GM04503 (cell line): ENCODE measurements around the gene AK6.
"Not testable (repeated sequence)": the region's sequence is repeated elsewhere in the genome, so short reads cannot be mapped to it uniquely, and the experiment has no call there.

Experiments used
- DNase-seq: peaks from one replicate; pipeline ENCODE4 v3.0.0-alpha.2; 2012; ENCODE audit warnings: low read depth

Gene AK6

DNA sequence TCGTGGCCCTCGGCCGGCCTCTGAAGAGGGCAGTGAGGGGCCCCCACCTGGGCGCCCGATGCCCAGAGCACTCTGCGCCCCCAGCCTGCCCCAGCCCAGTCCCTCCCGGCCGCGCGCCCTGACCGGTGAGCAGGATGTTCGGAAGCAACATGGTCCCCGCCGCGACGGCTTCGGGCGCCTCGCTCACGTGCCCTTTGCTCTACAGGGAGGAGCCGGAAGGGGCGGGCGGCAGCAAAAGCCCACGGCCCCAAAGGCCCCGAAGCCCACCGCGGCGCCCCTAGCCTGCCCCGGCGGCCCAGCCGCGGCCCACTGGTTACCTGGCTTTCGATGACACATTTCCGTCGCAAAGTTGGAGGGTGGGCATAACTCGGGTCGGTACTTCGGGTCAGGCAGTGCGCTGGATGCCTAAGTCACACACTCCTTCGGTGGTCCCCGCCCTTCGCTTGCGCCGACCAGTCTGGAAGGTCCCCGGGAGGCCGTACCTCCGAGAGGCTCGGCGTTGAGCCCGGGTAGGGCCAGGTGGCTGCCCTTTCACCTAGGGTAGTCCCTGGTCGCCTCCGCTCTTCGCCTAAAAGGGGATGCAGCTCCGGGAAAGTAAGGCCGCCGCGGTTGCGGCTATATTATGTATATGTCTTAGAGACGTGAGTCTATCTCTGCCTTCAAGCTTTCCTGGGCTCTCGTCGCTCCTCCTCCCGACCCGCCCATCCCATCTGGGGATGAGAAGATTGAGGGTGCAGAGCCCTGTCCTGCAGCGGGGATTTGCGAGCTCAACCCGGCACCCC, at the start of gene AK6, which contains the start of the genes RAD17 and TAF9:
AK6 (minus strand) TSS at position 181 of the 782 bp plus-strand sequence; CDS start at position 151, 30 bp downstream.
RAD17 (plus strand) TSS at position 479 of the 782 bp plus-strand sequence. CDS start 2,391 bp downstream, outside the sequence.
TAF9 (minus strand) TSS at position 181 of the 782 bp plus-strand sequence. CDS start 3,783 bp downstream, outside the sequence.
- peak; percentile 65 for DNase-seq

DNA sequence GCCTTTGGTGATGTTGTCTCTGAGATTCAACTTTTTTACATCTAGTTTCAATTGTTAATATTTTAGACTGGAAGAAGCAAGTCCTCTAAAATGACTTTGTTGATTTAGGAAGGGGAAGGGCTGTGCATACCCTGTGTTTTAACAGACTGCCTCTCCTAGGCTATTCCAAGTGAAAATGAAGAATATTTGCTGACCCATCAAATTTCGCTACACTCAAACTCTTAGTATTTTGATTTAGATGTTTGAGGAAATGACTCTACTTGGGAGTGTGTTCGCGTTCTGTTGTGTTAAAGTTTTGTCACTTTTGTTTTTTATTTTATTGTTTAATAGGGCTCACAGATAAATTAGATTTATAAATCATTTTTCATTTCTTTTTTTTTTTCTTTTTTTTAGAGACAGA, 49.2 kb upstream of the AK6 start:
- DNase-seq = no peak

DNA sequence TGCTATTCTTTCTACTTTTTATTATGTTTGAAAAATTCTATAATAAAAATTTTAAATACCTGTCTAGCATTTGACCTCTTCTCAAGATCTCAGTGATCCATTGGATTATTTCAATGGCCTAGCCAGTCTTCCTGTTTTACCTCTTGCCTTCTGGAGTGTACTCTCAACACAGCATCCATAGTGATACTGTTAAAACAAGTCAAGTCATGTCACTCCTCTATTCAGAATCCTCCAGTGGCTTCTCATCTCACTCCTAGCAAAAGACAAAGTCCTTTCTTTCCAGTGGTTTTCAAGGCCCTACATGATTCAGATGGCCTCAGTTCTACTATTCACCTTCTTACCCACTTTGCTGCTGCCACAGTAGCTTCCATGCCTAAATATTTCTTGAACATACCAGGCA, 47.4 kb upstream of the AK6 start:
- DNase-seq = no peak

DNA sequence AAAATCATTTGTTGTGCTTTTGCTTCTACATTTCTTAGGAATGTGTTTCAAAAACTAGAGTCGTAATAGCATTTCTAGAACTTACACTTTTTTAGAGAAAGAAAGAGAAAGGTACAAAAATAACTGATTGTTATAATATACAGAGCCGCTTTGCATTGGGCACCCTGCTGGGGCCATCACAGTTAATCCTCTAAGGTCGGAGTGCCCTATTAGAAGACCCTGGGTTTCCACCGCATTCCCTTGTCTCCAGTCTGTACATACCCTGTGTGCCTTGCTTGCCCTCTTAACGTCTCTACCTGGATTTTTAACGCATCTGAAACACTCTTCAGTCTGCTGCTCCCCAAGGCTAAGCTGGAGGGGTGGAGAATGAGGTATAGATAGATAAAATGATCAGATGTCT, 46.9 kb upstream of the AK6 start:
- DNase-seq = no peak

DNA sequence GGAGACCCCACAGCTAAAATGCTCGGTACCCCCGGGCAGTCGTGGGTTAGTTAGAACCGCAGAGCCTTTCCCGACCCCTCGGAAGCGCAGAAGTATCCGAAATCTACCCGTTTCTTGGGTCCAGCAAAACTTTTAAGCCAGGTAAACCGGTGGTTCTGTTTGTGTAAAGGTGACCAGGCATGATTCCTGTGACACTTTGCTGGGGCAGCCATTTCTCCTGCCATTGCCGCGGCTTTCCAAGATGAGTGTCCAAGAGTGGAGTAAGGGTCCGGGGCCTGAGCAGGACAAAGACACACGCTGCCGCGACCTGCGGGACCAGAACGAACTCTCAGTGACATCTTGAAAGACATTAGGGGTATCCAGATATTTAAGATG, 46.3 kb upstream of the AK6 start:
- DNase-seq = no peak

DNA sequence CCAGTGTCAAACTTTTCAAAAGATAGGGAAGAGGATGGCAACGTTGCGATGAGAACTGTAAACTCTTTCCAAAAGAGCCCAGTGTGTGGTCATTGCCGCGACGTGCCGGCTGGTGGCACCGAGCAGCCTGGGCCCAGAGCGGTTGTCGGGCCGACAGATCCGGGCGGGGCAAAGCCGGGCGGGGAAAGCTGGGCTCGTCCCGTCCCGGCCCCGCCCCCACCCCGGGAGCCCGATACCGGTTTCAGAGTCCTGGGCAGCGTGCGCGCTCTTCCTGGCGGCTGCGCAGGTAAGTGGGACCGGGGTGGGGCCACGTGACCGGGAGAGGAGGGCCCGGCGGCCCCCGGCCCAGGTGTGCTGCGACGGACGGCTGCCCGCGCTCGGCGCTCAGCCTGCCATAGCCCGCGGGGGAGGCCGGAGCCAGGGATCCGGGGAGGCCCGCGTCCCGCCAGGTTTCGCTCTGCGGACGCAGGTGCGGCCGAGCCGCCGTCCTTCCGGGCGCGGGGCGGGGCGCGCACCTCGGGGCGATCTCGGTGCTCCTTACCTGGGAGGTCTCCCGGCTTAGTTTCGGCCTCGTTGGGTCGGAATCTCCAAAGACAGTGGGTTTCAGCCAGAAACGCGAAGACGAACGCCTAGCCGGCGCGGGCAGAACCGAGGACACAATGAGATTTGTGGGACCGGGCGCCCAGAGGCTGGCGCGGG, 45.7 kb upstream of the AK6 start, which contains the start of gene MARVELD2:
MARVELD2 (plus strand) TSS at position 232 of the 699 bp plus-strand sequence. CDS start 4,270 bp downstream, outside the sequence.
- no peak for DNase-seq

DNA sequence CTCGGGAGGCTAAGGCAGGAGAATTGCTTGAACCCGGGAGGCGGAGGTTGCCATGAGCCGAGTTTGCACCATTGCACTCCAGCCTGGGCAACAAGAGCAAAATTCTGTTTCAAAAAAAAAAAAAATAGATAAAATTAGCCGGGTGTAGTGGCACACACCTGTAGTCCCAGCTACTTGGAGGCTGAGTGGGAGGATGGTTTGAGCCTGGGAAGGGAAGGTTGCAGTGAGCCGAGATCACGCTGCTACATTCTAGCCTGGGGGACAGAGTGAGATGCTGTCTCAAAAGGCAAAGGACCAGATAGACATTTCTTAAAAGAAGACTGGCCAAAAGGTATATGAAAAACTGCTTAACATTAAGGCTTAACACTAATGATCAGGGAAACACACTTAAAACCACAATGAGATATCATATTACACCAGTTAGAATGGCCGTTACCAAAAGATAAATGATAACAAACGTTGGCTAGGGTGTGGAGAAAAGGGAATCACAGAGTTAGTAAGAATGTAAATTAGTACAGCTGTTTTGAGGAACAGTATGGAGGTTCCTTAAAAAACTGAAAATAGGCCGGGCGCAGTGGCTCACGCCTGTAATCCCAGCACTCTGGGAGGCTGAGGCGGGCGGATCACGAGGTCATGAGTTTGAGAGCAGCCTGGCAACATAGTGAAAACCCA, 35.5 kb upstream of the AK6 start:
- no peak for DNase-seq

DNA sequence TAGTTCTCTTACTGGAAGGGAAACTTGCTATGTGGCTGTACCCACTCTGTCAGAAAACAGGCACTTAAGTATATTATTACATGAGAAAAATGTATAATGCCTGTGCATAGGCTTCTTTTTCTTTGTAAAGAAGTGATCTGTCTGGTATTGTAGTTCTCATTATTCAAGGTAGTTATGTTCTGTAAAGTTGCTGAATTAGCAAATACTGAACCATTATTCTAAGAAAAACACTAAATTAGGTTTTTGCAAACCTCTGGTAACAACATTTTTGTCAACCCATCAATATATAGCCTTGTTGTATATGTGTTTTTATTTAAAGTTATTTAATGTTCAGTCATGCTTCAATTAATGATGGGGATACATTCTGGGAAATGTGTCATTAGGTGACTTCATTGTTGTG, 9.1 kb upstream of the AK6 start:
- DNase-seq = no peak

DNA sequence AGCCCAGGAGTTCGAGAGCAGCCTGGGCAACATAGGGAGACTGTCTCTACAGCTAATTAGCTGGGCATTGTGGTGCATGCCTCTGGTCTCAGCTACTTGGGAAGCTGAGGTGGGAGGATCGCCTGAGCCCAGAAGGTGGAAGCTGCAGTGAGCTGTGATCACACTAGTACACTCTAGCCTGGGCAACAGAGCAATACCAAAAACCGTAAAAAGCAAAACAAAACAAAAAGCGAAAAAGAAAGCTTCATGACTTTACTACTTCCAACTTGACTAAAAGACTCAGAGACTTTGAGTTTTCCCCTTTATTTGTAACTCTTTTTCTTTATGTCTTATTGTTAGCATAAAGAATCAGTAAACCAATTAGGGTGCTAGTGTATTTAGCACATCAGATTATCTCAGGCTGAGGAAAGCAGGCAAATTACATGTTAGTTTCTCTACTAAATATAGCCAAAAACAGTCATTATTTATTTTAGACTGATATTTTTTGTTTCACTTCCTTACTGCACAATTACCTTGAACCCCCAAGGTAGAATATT, 5.7 kb upstream of the AK6 start:
- no peak for DNase-seq

DNA sequence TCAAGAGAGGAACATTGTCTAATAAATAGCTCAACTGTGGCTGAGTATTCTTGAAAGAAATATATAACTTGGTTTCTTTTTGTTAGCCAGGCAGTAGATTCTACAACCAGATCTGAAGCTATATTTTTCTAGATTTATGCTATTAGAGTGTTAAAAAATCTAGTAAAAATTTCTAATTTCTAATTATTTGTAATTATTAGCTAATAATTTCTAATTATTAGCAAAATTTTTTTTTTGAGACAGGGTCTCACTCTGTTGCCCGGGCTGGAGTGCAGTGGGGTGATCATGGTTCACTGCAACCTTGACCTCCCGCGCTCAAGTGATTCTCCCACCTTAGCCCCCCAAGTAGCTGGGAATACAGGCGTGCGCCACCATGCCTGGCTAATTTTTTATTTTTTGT, 3.1 kb upstream of the AK6 start:
- DNase-seq = no peak

DNA sequence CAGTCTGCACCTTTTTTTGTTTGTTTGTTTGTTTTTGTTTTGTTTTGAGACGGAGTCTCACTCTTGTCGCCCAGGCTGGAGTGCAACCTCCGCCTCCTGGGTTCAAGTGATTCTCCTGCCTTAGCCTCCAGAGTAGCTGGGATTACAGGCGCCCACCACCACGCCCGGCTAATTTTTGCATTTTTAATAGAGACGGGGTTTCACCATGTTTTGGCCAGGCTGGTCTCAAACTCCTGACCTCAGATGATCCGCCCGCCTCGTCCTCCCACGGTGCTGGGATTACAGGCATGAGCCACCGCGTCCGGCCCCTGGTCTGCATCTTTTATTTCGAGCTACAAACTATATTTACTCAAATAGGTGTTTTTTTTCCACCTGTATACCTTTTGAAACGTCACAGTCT, 1.0 kb upstream of the AK6 start:
- DNase-seq = not testable (repeated sequence)

DNA sequence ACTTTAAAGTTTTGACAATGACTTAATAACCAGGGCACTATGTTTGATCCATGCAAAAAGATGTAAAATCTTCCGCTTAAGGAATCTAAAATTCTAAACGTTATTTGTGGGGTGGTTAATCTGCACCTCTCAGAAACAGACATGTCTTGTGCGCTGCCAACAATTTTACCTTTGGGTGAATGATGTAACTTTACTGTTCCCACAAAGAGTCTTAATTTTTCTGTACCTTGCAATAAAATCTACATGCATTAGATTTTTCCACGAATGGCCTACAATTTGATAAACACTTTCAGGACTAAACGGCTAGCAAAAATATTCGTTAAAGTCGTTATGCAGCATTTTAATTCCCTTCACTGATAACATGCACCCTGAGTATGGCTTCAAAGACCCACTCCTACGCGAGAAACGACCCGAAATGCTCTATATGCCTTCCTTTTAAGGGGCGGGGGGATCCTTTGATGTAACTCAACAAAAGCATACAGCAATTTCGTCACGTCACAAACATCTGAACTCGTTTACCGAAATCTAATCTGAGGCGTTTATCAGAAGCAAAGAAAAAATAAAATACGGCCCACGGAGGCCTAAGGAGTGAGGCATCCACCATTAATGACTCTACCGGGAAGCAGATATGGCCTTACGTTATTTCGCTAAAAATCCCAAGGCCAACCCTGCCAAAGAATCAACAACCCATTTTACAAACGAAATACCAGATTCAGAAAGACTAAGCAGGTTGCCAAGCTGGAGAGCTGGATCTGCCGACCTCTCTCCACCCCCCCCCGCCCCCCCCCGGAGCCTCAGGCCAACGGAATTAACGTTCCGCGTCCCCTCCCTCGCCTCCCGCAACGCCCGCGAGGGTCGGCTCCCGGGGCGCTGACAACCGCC, 621 bp downstream of the AK6 start:
- DNase-seq = peak; percentile 15

DNA sequence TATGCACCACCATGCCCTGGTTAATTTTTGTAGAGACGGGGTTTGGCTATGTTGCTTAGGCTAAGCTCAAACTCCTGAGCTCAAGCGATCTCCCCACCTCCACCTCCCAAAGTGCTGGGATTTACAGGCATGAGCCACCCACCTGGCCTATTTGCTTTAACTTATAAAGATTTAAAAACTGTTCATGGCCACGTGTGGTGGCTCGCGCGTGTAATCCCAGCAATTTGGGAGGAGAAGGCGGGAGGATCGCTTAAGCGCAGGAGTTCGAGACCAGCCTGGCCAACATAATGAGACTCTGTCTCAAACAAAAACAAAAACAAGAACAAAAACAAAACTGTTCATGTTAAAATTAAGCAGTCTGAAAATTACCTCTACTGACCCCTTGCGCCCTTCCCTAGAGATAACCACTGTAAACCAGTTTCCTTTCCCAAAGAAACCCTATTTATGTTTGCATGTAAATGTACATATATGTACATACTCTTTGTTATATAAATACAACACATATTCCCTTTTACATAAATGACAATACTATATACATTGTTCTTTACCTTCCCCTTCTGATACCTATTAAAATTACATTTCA, 1.5 kb downstream of the AK6 start:
- no peak for DNase-seq

DNA sequence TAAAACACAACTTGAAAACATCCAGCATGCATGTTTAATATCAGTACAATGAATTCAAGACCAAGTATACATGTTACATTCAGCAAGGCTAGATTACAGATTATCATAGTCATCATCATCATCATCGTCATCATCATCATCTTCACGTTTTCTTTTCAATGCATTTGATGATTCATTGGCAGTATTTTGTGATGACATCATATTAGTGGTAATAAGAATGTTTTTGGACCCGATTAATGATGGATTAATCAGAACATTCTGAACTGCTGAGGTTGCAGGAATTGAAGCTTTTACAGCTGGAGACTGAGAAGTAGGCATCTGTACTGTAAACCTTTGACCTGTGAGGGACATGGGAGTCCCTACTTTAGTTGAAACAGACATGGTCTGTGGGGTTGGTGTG, 4.5 kb downstream of the AK6 start:
- no peak for DNase-seq

DNA sequence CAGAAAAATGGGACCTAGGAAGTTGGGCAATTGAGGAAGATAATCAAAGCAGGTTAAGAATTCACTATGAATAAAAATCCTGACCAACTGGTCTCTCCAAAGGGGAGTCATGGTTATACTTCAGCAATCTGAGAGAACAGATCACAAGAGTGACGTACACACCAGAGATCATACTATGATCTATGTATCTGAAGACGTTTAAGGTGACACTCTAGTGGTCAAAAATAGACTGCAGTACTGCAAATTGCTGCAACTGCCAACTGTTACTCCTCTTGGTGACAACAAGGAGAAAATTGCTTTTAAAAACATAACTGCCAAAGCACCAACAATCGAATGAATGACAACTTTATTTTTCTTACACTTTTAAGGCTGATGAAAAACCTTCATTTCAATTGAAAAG, 4.9 kb downstream of the AK6 start:
- DNase-seq = peak; percentile 2

DNA sequence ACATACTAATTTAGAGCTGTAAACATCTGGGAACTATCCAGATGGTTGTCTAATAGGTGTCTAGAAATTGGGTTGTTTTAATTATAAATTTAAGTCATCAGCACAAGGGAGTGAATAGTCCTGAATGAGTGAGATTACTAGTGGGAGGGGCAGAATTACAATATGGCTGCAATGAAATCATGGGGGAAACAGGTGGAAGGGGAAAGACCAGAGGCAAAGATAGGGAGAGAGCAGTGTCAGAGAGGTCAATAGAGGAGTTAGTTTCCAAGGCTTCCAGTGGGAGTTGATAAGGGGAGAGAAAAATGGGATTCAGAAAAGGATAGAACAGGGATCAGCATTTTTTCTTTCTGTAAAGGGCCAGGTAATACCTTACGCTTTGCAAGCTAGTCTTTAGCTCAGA, 8.9 kb downstream of the AK6 start:
- DNase-seq = no peak

DNA sequence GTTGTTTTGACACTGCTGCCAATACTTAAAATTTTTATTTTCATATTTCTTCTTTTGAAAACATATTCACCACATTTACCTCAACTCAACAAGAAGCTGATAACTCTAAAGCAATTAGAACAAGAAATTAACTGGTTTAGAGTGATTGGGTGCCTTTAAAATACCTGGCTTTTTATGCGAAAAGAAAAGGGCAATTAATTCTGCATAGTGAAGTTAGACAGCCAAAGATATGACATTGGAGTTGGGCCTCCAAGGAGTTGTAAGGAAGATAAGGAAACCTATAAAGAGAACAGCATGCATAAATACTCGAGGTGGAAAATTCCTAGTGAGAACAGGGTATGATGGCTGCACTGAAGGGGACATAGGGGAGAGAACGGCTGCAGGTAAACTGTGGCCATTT, 9.6 kb downstream of the AK6 start:
- DNase-seq = no peak

DNA sequence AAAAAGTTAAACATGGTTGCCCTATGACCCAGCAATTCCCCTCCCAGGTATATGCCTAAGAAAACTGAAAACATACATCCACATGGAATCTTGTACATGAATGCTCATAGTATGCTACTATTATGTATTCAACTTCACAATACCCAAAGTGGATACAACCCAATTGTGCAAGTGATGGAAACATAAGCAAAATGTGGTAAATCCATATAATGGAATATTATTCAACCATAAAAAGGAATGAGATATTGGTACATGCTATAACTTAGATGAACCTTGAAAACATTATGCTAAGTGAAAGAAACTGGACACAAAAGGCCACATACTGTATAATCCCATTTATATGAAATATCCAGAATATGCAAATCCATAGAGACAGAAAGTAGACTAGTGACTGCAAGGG, 18.7 kb downstream of the AK6 start:
- no peak for DNase-seq

DNA sequence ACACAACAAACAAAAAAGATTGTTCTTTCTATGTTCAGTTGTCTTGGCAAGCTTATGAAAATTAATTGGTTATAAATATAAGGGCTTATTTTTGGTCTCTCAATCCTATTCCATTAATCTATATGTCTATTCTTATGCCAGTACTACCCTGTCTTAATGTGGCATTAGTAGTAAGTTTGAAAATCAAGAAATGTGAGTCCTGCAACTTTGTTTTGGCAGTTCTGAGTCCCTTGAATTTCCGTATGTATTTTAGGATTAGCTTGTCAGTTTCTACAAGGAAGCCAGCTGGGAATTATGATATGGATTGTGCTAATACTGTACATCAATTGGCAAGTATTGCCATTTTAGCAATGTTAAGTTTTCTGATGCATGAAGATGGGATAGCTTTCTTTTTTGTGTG, 26.2 kb downstream of the AK6 start:
- no peak for DNase-seq

DNA sequence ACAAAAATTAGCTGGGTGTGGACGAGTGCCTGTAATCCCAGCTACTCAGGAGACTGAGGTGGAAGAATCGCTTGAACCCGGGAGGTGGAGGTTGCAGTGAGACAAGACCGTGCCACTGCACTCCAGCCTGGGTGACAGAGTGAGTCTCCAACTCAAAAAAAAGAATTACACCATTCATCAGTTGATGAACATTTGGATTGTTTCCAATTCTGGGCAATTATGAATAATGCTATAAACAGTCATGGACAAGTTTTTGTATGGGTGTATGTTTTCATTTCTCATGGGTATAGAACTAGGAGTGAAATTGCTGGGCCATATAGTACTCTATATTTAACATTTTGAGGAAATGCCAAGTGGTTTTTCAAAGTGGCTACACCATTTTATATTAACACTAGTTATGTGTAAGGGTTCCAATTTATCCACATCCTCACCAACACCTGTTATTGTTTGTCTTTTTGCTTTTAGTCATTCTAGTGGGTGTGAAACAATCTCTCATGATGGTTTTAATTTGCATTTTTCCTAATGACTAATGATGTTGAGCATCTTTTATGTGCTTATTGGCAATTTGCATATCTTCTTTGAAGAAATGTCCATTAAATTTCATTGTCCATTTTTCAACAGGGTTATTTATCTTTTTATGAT, 27.7 kb downstream of the AK6 start:
- no peak for DNase-seq
